Upper lobe of right lung (tissue), 1 donor: ENCODE measurements around the gene HJV. TPM values are rescaled to one million over a fixed set of nuclear protein-coding genes. Genes with fewer than 3 reads are reported as not detected.

Source experiments
- ATAC-seq: fragments of 200-7000 bp; cut with Tn5 transposase; one replicate; pipeline ENCODE4 v1.9.1; 2020; ENCODE audit warnings: mild to moderate bottlenecking, moderate library complexity
- DNase-seq: peaks from one replicate; pipeline ENCODE4 v3.0.0-alpha.2; 2020
- H3K27ac ChIP-seq: fragments of 200-600 bp; one replicate; pipeline ENCODE4 v1.8.0; 2022
- H3K27me3 ChIP-seq: fragments of 200-600 bp; one replicate; pipeline ENCODE4 v1.8.0; 2022; ENCODE audit warnings: mild to moderate bottlenecking
- H3K36me3 ChIP-seq: fragments of 200-600 bp; one replicate; pipeline ENCODE4 v1.8.0; 2022
- H3K4me1 ChIP-seq: fragments of 200-600 bp; one replicate; pipeline ENCODE4 v1.8.0; 2022
- H3K4me3 ChIP-seq: fragments of 200-600 bp; one replicate; pipeline ENCODE4 v1.8.0; 2022; ENCODE audit warnings: mild to moderate bottlenecking
- H3K9me3 ChIP-seq: fragments of 200-600 bp; one replicate; pipeline ENCODE4 v1.8.0; 2022
- intact Hi-C: fragments of 100-400 bp; cut with DNase I; formaldehyde crosslinking; loops from one replicate; pipeline ENCODE4 v1.11.0; 2022
- total RNA-seq: library from RNA; stranded (reverse); fragmentation: NEBNext Ultra II Directional; extraction: Animal tissue kit (Norgen Biotek cat#: 25700); gene quantifications from one replicate; pipeline ENCODE4 v1.2.1, GENCODE V29; 2021
- TF ChIP-seq, protein P1 (sequence below): fragments of 200-600 bp; IDR thresholded peaks from one replicate; pipeline ENCODE4 v1.8.0; 2022; ENCODE audit warnings: antibody characterized with exemption
- donor health status: DM: no; HTN: yes; CAD: no; lungs with severe emphysema.

The HJV gene
- total RNA-seq, 1 donor from 2014 or later = not detected

DNA sequence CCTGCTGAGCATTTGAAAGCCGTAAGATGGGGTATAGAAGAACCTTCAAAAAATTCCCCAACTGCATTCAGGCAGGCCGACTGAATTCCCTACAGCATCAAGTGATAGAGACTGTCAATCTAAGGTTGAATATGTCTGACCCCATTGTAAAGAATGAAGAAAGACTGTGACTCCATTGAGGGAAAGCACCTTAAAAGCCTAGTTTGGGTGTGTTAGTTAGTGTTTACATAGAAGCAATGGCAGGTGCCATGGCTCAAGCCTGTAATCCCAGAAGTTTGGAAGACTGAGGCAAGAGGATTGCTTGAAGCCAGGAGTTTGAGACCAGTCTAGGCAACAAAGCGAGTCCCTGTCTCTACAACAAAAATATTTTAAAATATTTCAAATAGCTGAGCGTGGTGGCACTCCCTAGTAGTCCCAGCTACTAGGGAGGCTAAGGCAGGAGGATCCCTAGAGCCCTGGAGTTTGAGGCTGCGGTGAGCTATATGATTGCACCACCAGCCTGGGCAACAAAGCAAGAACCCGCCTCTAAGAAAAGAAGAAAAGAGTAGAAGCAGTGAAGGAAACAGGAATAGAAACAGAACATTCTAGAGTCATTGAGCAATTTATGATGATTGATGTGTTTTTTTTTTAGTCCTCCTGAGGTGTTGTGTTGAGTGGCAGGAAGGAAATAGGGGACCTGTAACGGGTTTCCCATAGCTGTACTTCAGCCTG lies 41.6 kb downstream of the HJV start:
- Histone ChIP-seq H3K9me3 (no peaks in the 10 kb centered on the region), H3K36me3 (no peaks in the 10 kb centered on the region), H3K4me1 (peaks cover 77% of the 10 kb centered on the region), H3K27ac (peak overlapping the region; percentile 98), H3K4me3 (peak overlapping the region; percentile 35), H3K27me3 (no peaks in the 10 kb centered on the region)
- TF ChIP-seq, protein P1, sequence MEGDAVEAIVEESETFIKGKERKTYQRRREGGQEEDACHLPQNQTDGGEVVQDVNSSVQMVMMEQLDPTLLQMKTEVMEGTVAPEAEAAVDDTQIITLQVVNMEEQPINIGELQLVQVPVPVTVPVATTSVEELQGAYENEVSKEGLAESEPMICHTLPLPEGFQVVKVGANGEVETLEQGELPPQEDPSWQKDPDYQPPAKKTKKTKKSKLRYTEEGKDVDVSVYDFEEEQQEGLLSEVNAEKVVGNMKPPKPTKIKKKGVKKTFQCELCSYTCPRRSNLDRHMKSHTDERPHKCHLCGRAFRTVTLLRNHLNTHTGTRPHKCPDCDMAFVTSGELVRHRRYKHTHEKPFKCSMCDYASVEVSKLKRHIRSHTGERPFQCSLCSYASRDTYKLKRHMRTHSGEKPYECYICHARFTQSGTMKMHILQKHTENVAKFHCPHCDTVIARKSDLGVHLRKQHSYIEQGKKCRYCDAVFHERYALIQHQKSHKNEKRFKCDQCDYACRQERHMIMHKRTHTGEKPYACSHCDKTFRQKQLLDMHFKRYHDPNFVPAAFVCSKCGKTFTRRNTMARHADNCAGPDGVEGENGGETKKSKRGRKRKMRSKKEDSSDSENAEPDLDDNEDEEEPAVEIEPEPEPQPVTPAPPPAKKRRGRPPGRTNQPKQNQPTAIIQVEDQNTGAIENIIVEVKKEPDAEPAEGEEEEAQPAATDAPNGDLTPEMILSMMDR = no peak
- intact Hi-C loops = loop anchor here (5.0 to 10.0 kb wide), 2 partner anchors 32 to 65 kb away; partner anchors contain the start of genes ITGA10 and PEX11B
- ATAC-seq (peak; percentile 6), DNase-seq (no peak)

DNA sequence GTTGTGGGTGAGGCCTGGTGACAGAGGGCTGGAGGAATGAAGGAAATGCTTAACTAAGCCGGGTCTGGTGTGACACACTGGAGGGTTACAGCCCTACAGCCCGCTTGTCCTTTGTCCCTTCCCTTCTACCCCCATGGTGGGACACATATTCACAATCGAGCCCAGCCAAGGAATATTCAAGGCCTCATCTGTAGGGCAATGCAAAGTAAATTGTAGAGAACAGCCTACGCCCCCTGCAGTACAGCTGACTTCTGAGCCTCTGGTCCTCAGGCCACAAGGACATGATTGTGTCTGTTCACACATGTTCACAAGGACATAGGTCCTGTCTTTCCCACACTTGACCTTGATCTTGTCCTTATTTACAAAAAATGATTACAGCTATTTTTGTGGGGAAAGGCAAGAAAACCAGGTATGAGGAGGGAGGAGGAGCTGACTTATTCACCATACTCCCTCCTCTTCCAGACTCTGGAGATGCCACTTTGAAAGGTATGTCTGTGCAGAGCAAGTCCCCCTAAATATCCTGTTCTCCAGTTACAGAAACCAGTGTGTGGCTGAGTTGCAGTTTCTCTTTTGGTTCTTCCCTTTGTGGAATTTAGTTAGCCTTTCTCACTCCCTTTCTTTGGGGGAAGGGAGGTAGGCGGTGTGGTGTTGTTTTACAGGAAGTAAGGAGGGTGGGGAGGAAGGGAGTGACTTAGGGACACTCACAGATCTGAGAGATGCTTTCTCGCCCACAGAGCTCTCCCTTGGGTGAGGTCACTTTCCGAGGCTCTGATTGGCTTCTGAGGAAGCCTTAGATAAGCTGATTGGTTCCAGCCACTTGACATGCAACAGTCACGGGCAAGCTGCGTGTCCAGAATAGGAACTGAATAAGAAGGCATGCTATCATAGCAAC lies 42.4 kb downstream of the HJV start:
- H3K4me3 ChIP-seq = peak overlapping the region; percentile 35
- peak overlapping the region; percentile 98 for H3K27ac ChIP-seq
- no peaks in the 10 kb centered on the region for H3K27me3 ChIP-seq
- intact Hi-C loops = loop anchor here (5.0 to 10.0 kb wide), 2 partner anchors 33 to 64 kb away; partner anchors contain the start of genes ITGA10 and PEX11B
- peak; percentile 96 for ATAC-seq
- TF ChIP-seq, protein P1 = peak; percentile 19
- peak; percentile 90 for DNase-seq
- H3K9me3 ChIP-seq = no peaks in the 10 kb centered on the region
- H3K4me1 ChIP-seq = peaks cover 69% of the 10 kb centered on the region
- no peaks in the 10 kb centered on the region for H3K36me3 ChIP-seq

DNA sequence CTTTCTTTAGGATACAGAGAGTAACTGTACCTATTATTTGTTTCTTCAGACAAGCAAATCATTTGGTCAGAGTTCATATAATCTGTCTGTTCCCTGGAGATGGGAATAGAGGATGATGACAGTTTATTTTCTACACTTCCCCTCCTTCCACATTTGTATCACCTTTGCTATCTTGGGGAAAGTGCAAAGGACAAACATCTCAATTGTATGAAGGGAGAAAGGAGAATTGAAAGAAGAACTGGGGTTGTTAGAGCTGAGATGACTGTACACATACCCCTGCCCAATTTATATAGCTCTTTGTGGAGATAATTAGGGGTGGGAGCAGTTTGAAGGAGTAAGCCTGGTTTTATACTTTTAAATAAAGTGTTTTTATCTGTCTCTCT lies 43.1 kb downstream of the HJV start:
- Histone ChIP-seq H3K27ac (peak overlapping the region; percentile 98), H3K36me3 (no peaks in the 10 kb centered on the region), H3K9me3 (no peaks in the 10 kb centered on the region), H3K4me3 (peak overlapping the region; percentile 35), H3K4me1 (peaks cover 62% of the 10 kb centered on the region), H3K27me3 (no peaks in the 10 kb centered on the region)
- DNase-seq (no peak), ATAC-seq (no peak)
- TF ChIP-seq, protein P1 = no peak
- intact Hi-C loops = loop anchor here (5.0 to 10.0 kb wide), 2 partner anchors 34 to 64 kb away; partner anchors contain the start of genes ITGA10 and PEX11B

DNA sequence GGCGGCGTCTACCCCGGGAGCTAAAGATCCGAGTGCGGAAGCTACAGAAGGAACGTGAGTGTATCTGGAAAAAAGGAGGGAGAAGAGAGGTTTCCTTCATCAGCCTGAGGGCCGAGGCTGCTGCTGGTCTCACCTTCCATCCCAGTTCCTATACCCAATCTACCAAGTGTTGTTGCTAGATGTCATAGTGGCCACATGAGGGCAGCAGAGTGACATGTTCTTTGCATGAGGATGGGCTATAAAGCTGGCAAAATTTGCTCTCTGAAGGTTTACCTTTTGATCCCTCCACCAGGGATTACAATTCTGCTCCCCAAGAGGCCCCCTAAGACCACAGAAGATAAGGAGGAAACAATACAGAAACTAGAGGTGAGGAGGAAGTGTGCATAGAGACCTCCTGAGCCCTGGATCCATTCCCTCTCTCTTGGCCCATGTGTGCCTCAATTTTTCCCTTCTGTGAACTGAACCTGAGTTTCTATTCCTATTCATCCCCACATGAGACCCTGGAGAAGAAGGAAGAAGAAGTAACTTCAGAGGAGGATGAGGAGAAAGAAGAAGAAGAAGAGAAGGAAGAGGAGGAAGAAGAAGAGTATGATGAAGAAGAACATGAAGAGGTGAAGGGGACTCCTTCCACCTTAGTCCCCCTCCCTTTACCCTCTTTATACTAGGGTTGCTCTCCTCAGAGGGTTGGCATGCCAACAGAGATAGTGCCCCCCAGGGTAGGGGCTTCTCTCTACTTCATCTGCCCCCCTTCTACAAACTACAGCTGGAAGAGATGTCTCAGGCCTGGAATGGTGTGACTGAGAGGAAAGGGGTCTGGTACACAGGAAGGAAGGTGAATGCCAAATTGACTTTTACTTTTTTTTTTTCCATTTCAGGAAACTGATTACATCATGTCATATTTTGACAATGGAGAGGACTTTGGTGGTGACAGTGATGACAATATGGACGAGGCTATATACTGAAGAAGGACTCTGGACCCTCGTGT lies 43.8 kb downstream of the HJV start:
- peak; percentile 74 for ATAC-seq

More for the DNA sequence above, 43.8 kb downstream of the HJV start:
- intact Hi-C loops = loop anchor here (5.0 to 10.0 kb wide), 2 partner anchors 35 to 63 kb away; partner anchors contain the start of genes ITGA10 and PEX11B
- DNase-seq = peak; percentile 66
- Histone ChIP-seq H3K4me3 (peak overlapping the region; percentile 35), H3K36me3 (no peaks in the 10 kb centered on the region), H3K27ac (peak overlapping the region; percentile 98), H3K4me1 (peaks cover 56% of the 10 kb centered on the region), H3K9me3 (no peaks in the 10 kb centered on the region), H3K27me3 (no peaks in the 10 kb centered on the region)
- TF ChIP-seq, protein P1 = peak; percentile 82
